ENCODE data around the gene ZBTB32. TPM values are rescaled to one million over a fixed set of nuclear protein-coding genes. Genes with fewer than 3 reads are reported as not detected.

Gene ZBTB32
- total RNA-seq, 1 donor from 2014 or later = 0.23 TPM

GRCh38 chr19:35745328-35746086, 41.1 kb downstream of the ZBTB32 start, which contains the start of the genes PSENEN and U2AF1L4:
Gene PSENEN (plus strand): TSS chr19:35745651. CDS start chr19:35745931, 280 bp downstream.
Gene U2AF1L4 (minus strand): TSS chr19:35745418. CDS start chr19:35745391, 27 bp downstream.
- TF ChIP-seq CTCF (IDR thresholded peaks at IDR 0.05) = no peak
- H3K4me1 ChIP-seq = peaks cover 38% of the 10 kb centered on the region
- H3K27me3 ChIP-seq = no peaks in the 10 kb centered on the region
- H3K36me3 ChIP-seq = no peaks in the 10 kb centered on the region
- DNase-seq (peak; percentile 98), ATAC-seq (peak; percentile 76)
- peak within 1 kb of the TSS; percentile 93 for H3K4me3 ChIP-seq
- intact Hi-C loops (cut with DNase I) = no loop called here
- no peaks in the 10 kb centered on the region for H3K9me3 ChIP-seq
- peak within 1 kb of the TSS; percentile 100 for H3K27ac ChIP-seq

GRCh38 chr19:35746087-35746462, 41.7 kb downstream of the ZBTB32 start:
- peaks cover 37% of the 10 kb centered on the region for H3K4me1 ChIP-seq

GRCh38 chr19:35746531-35746930, 42.2 kb downstream of the ZBTB32 start:
- intact Hi-C loops (cut with DNase I) = no loop called here
- no peaks in the 10 kb centered on the region for H3K9me3 ChIP-seq
- H3K27me3 ChIP-seq = no peaks in the 10 kb centered on the region
- TF ChIP-seq CTCF (IDR thresholded peaks at IDR 0.05) = no peak
- no peak for ATAC-seq
- peaks cover 2% of the 10 kb centered on the region for H3K36me3 ChIP-seq
- no peak for DNase-seq
- peak overlapping the region; percentile 100 for H3K27ac ChIP-seq
- peaks cover 35% of the 10 kb centered on the region for H3K4me1 ChIP-seq
- peak overlapping the region; percentile 93 for H3K4me3 ChIP-seq

More at GRCh38 chr19:35746087-35746462, 41.7 kb downstream of the ZBTB32 start:
- H3K9me3 ChIP-seq = no peaks in the 10 kb centered on the region
- peak overlapping the region; percentile 100 for H3K27ac ChIP-seq
- no peaks in the 10 kb centered on the region for H3K36me3 ChIP-seq
- H3K27me3 ChIP-seq = no peaks in the 10 kb centered on the region
- TF ChIP-seq CTCF (IDR thresholded peaks at IDR 0.05) = no peak
- ATAC-seq (no peak), DNase-seq (no peak)
- H3K4me3 ChIP-seq = peak overlapping the region; percentile 93
- intact Hi-C loops (cut with DNase I) = no loop called here

GRCh38 chr19:35748106-35749020, 44.0 kb downstream of the ZBTB32 start, which contains the start of gene LIN37:
Gene LIN37 (plus strand): TSS chr19:35748576. CDS start chr19:35748725, 149 bp downstream.
- intact Hi-C loops (cut with DNase I) = no loop called here

More at GRCh38 chr19:35748106-35749020, 44.0 kb downstream of the ZBTB32 start, which contains the start of gene LIN37:
- peaks cover 20% of the 10 kb centered on the region for H3K36me3 ChIP-seq
- DNase-seq (peak; percentile 99), ATAC-seq (peak; percentile 91)
- H3K27me3 ChIP-seq = no peaks in the 10 kb centered on the region
- H3K27ac ChIP-seq = peak within 1 kb of the TSS; percentile 81
- H3K4me1 ChIP-seq = peaks cover 32% of the 10 kb centered on the region
- H3K4me3 ChIP-seq = peak within 1 kb of the TSS; percentile 99
- no peak for TF ChIP-seq CTCF (IDR thresholded peaks at IDR 0.05)
- no peaks in the 10 kb centered on the region for H3K9me3 ChIP-seq
